Limb (tissue), 2 donors: ENCODE results near the gene GNPTG.

Source experiments
- DNase-seq, 2 donors: peaks; one replicate each; pipeline ENCODE4 v3.0.0-alpha.2; 2016; ENCODE audit errors: extremely low spot score in 2 of 2

GNPTG gene

GRCh38 chr16:1394367-1394951 is 42.7 kb downstream of the GNPTG start:
- no peak for DNase-seq

- DNase-seq, result no peak
Measured at GRCh38 chr16:1395444-1396031, 43.8 kb downstream of the GNPTG start.

- no peak for DNase-seq
Measured at GRCh38 chr16:1397779-1398178, 46.0 kb downstream of the GNPTG start.

- DNase-seq, result no peak
Measured at GRCh38 chr16:1398351-1398750, 46.6 kb downstream of the GNPTG start.

GRCh38 chr16:1398826-1399581 is 47.3 kb downstream of the GNPTG start:
- no peak for DNase-seq

- no peak for DNase-seq
Measured at GRCh38 chr16:1401061-1401757, 49.5 kb downstream of the GNPTG start.

GRCh38 chr16:1401758-1402154 is 50.0 kb downstream of the GNPTG start:
- DNase-seq, result no peak

- DNase-seq, result no peak
Measured at GRCh38 chr16:1403036-1403435, 51.3 kb downstream of the GNPTG start.

- no peak for DNase-seq
Measured at GRCh38 chr16:1403733-1404132, 52.0 kb downstream of the GNPTG start.

GRCh38 chr16:1407753-1408152 is 56.0 kb downstream of the GNPTG start:
- no peak for DNase-seq

GRCh38 chr16:1408171-1408837 is 56.6 kb downstream of the GNPTG start:
- DNase-seq, result peak; percentile 84 to 97

GRCh38 chr16:1412847-1413246 is 61.1 kb downstream of the GNPTG start:
- DNase-seq, result no peak
